SK-N-SH (cell line): ENCODE data around the gene SNRNP25.

Source experiments
- CTCF ChIP-seq: fragments of 200-600 bp; sonication (generic); IDR thresholded peaks from 2 replicates; pipeline ENCODE4 v1.6.1; 2017; ENCODE audit warnings: antibody characterized with exemption, mild to moderate bottlenecking, moderate library complexity
- ELF1 ChIP-seq: IDR thresholded peaks from 2 replicates; pipeline ENCODE4 v1.4.0; 2012
- EP300 ChIP-seq, 2 experiments: IDR thresholded peaks; 2 replicates each; pipeline versions ENCODE4 v1.4.0 to v1.6.1; 2012; ENCODE audit warnings: borderline replicate concordance in 1 of 2, low read depth in 1 of 2, low read length in 1 of 2
- EZH2phosphoT487 ChIP-seq: fragments of 200-600 bp; sonication (generic); IDR thresholded peaks from 2 replicates; pipeline ENCODE4 v1.6.1; 2017; ENCODE audit warnings: low read depth, mixed run types, mild to moderate bottlenecking, antibody characterized with exemption, moderate library complexity, borderline replicate concordance
- FOXM1 ChIP-seq: IDR thresholded peaks from 2 replicates; pipeline ENCODE4 v1.4.0; 2012; ENCODE audit warnings: low read depth, mild to moderate bottlenecking
- GABPA ChIP-seq: IDR thresholded peaks from 2 replicates; pipeline ENCODE4 v1.4.0; 2012; ENCODE audit warnings: low read depth, mild to moderate bottlenecking
- MXI1 ChIP-seq: IDR thresholded peaks from 2 replicates; pipeline ENCODE4 v1.6.1; 2012; ENCODE audit warnings: mild to moderate bottlenecking, low read depth, low read length, improper control_type of control experiment
- RFX5 ChIP-seq: IDR thresholded peaks from 2 replicates; pipeline ENCODE4 v1.6.1; 2012; ENCODE audit warnings: mild to moderate bottlenecking, improper control_type of control experiment, low read length
- RXRA ChIP-seq: IDR thresholded peaks from 2 replicates; pipeline ENCODE4 v1.4.0; 2012; ENCODE audit warnings: low read depth, mild to moderate bottlenecking, borderline replicate concordance
- SIN3A ChIP-seq: IDR thresholded peaks from 2 replicates; pipeline ENCODE4 v1.6.1; 2012; ENCODE audit warnings: low read depth, mild to moderate bottlenecking, low read length, moderate library complexity, borderline replicate concordance
- SMC3 ChIP-seq: IDR thresholded peaks from 2 replicates; pipeline ENCODE4 v1.6.1; 2012; ENCODE audit warnings: low read depth, low read length, improper control_type of control experiment
- TEAD4 ChIP-seq: IDR thresholded peaks from 2 replicates; pipeline ENCODE4 v1.4.0; 2012; ENCODE audit warnings: mild to moderate bottlenecking, borderline replicate concordance; ENCODE audit not compliant: insufficient read depth
- TF ChIP-seq, protein P1 (sequence below): IDR thresholded peaks from 2 replicates; pipeline ENCODE4 v1.6.1; 2012; ENCODE audit warnings: mild to moderate bottlenecking, low read depth, low read length, moderate library complexity

DNA sequence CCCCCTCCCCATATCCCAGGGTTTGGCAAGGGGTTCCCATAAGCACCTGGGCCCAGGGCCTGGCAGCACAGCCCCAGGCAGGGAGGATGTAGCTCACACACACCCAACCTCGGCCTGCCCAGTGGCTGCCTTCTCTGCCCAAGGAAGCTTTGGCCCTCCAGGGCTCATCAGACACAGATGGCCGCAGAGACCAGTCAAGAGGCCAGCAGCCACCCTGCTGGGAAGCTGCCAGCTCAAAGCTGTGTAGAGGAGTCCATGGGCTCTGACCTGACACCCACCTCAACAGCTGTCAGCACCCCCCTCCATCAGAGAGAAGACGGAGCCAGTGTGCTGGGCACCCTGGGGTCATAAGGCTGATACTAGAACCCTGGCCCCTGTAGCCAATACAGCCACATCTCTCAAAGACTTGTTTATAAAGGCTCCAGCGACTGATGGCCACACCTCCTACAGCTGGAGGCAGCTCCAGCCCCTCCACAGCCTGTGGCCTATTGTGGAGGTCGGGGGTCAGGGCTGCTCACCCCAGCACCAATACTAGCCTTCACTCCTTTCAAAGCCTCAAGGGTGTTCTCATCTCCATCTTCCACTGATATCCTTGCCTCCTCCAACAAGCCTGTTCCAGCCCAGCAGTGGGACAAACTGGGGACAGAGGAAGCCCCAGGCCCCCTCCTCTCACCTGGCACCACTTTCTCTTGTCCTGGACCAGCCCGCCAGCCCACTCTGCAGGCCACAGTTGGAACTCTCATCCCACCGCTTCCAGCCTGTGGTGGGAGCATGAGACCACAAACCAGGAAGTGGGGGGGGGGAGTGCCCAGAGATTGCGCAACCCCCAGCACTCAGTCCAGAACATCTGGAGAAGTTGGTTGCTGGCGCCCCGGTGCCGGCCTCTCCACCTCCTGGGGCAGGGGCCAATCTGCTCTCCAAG is 22.2 kb downstream of the SNRNP25 start:
- TF ChIP-seq RFX5 (no peak), CTCF (peak; percentile 27), SIN3A (no peak), GABPA (no peak), EZH2phosphoT487 (no peak), ELF1 (peak; percentile 44; the same call in 1 of the 2 replicates), SMC3 (no peak), MXI1 (no peak), EP300 (IDR thresholded peaks at IDR 0.05; ENCODE audit: borderline replicate concordance in 1 of 2, low read depth in 1 of 2, low read length in 1 of 2) (no peak), RXRA (no peak), TEAD4 (no peak), FOXM1 (no peak)
- TF ChIP-seq, protein P1, sequence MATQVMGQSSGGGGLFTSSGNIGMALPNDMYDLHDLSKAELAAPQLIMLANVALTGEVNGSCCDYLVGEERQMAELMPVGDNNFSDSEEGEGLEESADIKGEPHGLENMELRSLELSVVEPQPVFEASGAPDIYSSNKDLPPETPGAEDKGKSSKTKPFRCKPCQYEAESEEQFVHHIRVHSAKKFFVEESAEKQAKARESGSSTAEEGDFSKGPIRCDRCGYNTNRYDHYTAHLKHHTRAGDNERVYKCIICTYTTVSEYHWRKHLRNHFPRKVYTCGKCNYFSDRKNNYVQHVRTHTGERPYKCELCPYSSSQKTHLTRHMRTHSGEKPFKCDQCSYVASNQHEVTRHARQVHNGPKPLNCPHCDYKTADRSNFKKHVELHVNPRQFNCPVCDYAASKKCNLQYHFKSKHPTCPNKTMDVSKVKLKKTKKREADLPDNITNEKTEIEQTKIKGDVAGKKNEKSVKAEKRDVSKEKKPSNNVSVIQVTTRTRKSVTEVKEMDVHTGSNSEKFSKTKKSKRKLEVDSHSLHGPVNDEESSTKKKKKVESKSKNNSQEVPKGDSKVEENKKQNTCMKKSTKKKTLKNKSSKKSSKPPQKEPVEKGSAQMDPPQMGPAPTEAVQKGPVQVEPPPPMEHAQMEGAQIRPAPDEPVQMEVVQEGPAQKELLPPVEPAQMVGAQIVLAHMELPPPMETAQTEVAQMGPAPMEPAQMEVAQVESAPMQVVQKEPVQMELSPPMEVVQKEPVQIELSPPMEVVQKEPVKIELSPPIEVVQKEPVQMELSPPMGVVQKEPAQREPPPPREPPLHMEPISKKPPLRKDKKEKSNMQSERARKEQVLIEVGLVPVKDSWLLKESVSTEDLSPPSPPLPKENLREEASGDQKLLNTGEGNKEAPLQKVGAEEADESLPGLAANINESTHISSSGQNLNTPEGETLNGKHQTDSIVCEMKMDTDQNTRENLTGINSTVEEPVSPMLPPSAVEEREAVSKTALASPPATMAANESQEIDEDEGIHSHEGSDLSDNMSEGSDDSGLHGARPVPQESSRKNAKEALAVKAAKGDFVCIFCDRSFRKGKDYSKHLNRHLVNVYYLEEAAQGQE: no peak
